ENCODE results near the gene OR4D6.

GRCh38 chr11:59429924-59430516 lies 26.7 kb upstream of the OR4D6 start:
- TF ChIP-seq, protein P1, sequence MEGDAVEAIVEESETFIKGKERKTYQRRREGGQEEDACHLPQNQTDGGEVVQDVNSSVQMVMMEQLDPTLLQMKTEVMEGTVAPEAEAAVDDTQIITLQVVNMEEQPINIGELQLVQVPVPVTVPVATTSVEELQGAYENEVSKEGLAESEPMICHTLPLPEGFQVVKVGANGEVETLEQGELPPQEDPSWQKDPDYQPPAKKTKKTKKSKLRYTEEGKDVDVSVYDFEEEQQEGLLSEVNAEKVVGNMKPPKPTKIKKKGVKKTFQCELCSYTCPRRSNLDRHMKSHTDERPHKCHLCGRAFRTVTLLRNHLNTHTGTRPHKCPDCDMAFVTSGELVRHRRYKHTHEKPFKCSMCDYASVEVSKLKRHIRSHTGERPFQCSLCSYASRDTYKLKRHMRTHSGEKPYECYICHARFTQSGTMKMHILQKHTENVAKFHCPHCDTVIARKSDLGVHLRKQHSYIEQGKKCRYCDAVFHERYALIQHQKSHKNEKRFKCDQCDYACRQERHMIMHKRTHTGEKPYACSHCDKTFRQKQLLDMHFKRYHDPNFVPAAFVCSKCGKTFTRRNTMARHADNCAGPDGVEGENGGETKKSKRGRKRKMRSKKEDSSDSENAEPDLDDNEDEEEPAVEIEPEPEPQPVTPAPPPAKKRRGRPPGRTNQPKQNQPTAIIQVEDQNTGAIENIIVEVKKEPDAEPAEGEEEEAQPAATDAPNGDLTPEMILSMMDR (optimal IDR thresholded peaks at IDR 0.05 in 1 of 3, IDR thresholded peaks at IDR 0.05 in 1 of 3, conservative IDR thresholded peaks at IDR 0.05 in 1 of 3; ENCODE audit: extremely low read depth in 1 of 3, insufficient read depth in 2 of 3, low read length in 3 of 3), result peak; percentile 33 to 75 (median 65)
- TF ChIP-seq EZH2 (IDR thresholded peaks at IDR 0.05; ENCODE audit: low read length), result no peak
